ENCODE results near the gene LEF1. TPM values are rescaled to one million over a fixed set of nuclear protein-coding genes. Genes with fewer than 3 reads are reported as not detected.

LEF1 gene
- polyA plus RNA-seq, 1 experiment: 2.7 TPM

DNA sequence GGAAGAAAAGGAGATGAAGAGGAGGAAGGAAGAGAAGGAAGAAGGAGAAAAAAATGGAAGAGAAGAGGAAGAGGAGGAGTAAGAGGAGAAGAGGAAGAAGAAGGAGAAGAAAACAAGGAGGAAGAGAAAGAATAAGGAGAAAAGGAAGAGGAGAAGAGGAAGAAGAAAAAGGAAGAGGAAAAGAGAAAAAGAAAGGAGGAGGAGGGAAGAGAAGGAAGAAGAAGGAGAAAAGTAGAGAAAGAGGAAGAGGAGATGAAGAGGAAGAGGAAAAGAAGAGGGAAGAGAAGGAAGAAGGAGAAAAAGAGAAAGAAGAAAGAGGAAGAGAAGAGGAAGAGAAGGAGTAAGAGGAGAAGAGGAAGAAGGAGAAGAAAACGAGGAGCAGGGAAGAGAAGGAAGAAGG, 11.8 kb upstream of the LEF1 start:
- ChIA-PET CTCF (interaction anchor here (1.7 kb wide), 1 partner anchor 150 kb away, joined by 5 read pairs; no protein-coding TSS in a partner anchor), POLR2A (no interaction called here)
- no peaks in the 10 kb centered on the region for H3K36me3 ChIP-seq (ENCODE audit: control insufficient read depth, insufficient read depth, low read length)
- H3K4me3 ChIP-seq (ENCODE audit: low read depth, low read length): no peak overlapping the region
- DNase-seq (ENCODE audit: low read depth): no peak
- H3K27me3 ChIP-seq (ENCODE audit: control insufficient read depth, insufficient read depth, low read length): no peaks in the 10 kb centered on the region; the same call in 1 of the 2 replicates
- TF ChIP-seq, protein P1, sequence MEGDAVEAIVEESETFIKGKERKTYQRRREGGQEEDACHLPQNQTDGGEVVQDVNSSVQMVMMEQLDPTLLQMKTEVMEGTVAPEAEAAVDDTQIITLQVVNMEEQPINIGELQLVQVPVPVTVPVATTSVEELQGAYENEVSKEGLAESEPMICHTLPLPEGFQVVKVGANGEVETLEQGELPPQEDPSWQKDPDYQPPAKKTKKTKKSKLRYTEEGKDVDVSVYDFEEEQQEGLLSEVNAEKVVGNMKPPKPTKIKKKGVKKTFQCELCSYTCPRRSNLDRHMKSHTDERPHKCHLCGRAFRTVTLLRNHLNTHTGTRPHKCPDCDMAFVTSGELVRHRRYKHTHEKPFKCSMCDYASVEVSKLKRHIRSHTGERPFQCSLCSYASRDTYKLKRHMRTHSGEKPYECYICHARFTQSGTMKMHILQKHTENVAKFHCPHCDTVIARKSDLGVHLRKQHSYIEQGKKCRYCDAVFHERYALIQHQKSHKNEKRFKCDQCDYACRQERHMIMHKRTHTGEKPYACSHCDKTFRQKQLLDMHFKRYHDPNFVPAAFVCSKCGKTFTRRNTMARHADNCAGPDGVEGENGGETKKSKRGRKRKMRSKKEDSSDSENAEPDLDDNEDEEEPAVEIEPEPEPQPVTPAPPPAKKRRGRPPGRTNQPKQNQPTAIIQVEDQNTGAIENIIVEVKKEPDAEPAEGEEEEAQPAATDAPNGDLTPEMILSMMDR (IDR thresholded peaks at IDR 0.05; ENCODE audit: insufficient read depth, low read depth, low read length): no peak

DNA sequence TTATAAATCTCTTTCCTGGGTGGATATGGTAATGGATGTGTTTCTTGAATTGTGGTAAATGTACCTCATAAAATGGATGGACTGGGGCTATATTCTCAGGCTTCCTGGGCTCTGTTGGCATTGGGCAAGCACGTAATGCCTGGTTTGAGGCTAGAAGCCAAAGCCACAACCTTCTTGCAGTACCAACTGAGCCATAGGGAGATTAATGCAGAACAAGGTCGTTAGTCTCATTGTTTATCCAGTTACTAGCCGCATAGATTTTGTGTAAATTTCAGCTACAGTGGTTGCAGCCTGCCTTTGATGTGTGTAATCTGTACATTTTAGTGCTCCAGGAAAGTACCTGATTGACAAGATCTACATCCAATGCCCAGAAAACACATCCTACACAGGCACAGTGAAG, 7.2 kb upstream of the LEF1 start:
- Histone ChIP-seq H3K4me3 (ENCODE audit: low read depth, low read length) (no peak overlapping the region), H3K27me3 (ENCODE audit: control insufficient read depth, insufficient read depth, low read length) (peaks cover 17% of the 10 kb centered on the region), H3K36me3 (ENCODE audit: control insufficient read depth, insufficient read depth, low read length) (no peaks in the 10 kb centered on the region)
- ChIA-PET CTCF (no interaction called here), POLR2A (no interaction called here)
- TF ChIP-seq, protein P1 (IDR thresholded peaks at IDR 0.05; ENCODE audit: insufficient read depth, low read depth, low read length): no peak
- DNase-seq (ENCODE audit: low read depth): no peak

- TF ChIP-seq, protein P1 (IDR thresholded peaks at IDR 0.05; ENCODE audit: insufficient read depth, low read depth, low read length): no peak
- ChIA-PET POLR2A (no interaction called here), CTCF (interaction anchor here (1.4 kb wide), 1 partner anchor 9 kb away, joined by 3 read pairs; no protein-coding TSS in a partner anchor)
- no peak for DNase-seq (ENCODE audit: low read depth)
- Histone ChIP-seq H3K4me3 (ENCODE audit: low read depth, low read length) (no peak overlapping the region), H3K27me3 (ENCODE audit: control insufficient read depth, insufficient read depth, low read length) (peaks cover 23% of the 10 kb centered on the region), H3K36me3 (ENCODE audit: control insufficient read depth, insufficient read depth, low read length) (no peaks in the 10 kb centered on the region)
Observed at GRCh38 chr4:108174856-108175255, 6.1 kb upstream of the LEF1 start.

DNA sequence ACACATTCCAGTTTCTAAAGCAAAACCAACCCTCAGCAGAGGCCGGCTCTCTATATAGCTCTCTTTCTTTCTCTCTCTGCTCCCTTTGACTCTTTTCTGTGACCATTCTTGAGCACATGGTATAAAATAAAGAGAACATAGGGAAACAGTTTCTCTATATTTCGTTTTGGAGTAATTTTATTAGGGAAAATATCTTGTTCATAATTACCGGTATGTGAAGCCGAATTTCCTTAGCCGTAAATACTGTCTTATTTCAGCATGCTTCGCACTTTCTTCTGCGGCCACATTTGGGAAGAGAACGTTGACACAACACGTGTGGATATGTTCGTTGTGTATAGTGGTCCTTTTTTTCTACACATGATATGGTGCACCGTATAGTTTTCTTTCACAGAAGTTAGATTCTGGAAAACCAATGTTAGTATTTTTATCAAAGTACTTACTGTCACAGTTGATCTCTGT, 4.9 kb upstream of the LEF1 start:
- ChIA-PET POLR2A (interaction anchor here (0.6 kb wide), 1 partner anchor 16 kb away, joined by 4 read pairs; no protein-coding TSS in a partner anchor), CTCF (interaction anchor here (1.2 kb wide), 1 partner anchor 143 kb away, joined by 5 read pairs; no protein-coding TSS in a partner anchor)
- H3K27me3 ChIP-seq (ENCODE audit: control insufficient read depth, insufficient read depth, low read length): peaks cover 33% of the 10 kb centered on the region
- no peaks in the 10 kb centered on the region for H3K36me3 ChIP-seq (ENCODE audit: control insufficient read depth, insufficient read depth, low read length)
- no peak for DNase-seq (ENCODE audit: low read depth)
- peak overlapping the region; percentile 39 for H3K4me3 ChIP-seq (ENCODE audit: low read depth, low read length)
- TF ChIP-seq, protein P1 (IDR thresholded peaks at IDR 0.05; ENCODE audit: insufficient read depth, low read depth, low read length): no peak

DNA sequence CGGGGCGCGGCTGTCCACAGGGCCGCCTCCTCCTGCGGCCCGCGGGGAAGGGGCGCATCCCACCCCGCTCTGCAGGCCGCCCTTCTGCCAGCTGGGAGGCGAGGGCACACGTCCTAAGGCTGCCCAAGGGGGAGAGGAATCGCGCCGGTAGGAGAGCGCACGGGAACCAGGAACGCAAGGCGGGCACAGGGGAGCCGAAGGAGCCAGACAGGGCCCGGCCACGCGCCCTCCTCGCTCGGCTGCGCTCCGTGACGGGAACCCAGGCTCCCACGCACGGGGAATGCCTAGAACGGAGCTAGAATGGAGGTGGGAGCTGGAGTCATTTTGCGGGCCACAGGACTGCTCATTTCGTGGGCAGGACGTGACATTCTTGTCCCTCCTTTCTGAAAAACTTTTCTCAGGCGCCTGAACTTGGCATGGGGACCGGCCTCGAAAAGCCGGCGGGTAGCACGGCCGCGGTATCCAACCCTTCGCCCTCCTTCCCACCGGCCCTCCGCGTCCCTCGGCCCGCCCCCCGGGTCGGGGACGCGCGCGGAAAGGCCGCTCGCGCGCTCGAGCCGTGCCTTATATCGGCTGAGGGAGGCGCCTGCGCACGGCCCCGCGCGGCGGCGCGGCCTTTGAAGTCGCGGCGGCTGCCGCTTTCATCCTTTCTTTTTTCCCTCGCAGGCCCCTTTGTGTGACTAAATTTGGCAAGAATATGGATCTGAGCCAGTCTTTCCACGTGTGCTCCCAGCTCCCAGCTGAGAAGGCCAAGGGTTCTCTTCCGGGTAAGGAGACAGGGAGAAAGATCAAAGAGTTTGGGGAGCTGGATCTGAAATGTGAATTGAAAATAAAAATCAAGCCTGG, 4.2 kb upstream of the LEF1 start:
- TF ChIP-seq, protein P1 (IDR thresholded peaks at IDR 0.05; ENCODE audit: insufficient read depth, low read depth, low read length): no peak
- peaks cover 33% of the 10 kb centered on the region for H3K27me3 ChIP-seq (ENCODE audit: control insufficient read depth, insufficient read depth, low read length)
- H3K4me3 ChIP-seq (ENCODE audit: low read depth, low read length): peak overlapping the region; percentile 39
- H3K36me3 ChIP-seq (ENCODE audit: control insufficient read depth, insufficient read depth, low read length): no peaks in the 10 kb centered on the region
- ChIA-PET POLR2A (interaction anchor here (0.6 kb wide), 1 partner anchor 15 kb away, joined by 4 read pairs; no protein-coding TSS in a partner anchor), CTCF (interaction anchor here (0.6 to 1.2 kb wide), 2 partner anchors 9 to 142 kb away, joined by 4 to 5 read pairs; no protein-coding TSS in a partner anchor)
- DNase-seq (ENCODE audit: low read depth): no peak

All from BJ (cell line).